ENCODE data around the gene JADE3. TPM values are rescaled to one million over a fixed set of nuclear protein-coding genes. Genes with fewer than 3 reads are reported as not detected.
A peak's percentile ranks its signal among the peaks of the same experiment; 100 is the strongest.

Gene JADE3
- polyA plus RNA-seq: 10 to 100 TPM in 1 of 4 donors, 1 to 10 TPM in 3; 1.1 to 11.5 (median 2.4) TPM
- long read RNA-seq, donor 1, full-length matches to known transcripts: 2 of 11 reads
- long read RNA-seq, donor 1, partial matches to known transcripts: 9 of 11 reads
- long read RNA-seq, donor 1, other reads (novel, unspliced or antisense): 0 of 11 reads
- long read RNA-seq, donor 2: 0 reads
- long read RNA-seq, donor 3, full-length matches to known transcripts: 1 of 1 reads
- long read RNA-seq, donor 3, partial matches to known transcripts: 0 of 1 reads
- long read RNA-seq, donor 3, other reads (novel, unspliced or antisense): 0 of 1 reads
- long read RNA-seq, donor 4: 0 reads
- long read RNA-seq, donor 5: 0 reads
- long read RNA-seq, donor 6, full-length matches to known transcripts: 2 of 2 reads
- long read RNA-seq, donor 6, partial matches to known transcripts: 0 of 2 reads
- long read RNA-seq, donor 6, other reads (novel, unspliced or antisense): 0 of 2 reads
- long read RNA-seq, donor 7: 0 reads
- long read RNA-seq, donor 8: 0 reads
- long read RNA-seq, donor 9, full-length matches to known transcripts: 1 of 1 reads
- long read RNA-seq, donor 9, partial matches to known transcripts: 0 of 1 reads
- long read RNA-seq, donor 9, other reads (novel, unspliced or antisense): 0 of 1 reads
- long read RNA-seq, donor 10, full-length matches to known transcripts: 1 of 1 reads
- long read RNA-seq, donor 10, partial matches to known transcripts: 0 of 1 reads
- long read RNA-seq, donor 10, other reads (novel, unspliced or antisense): 0 of 1 reads

- H3K27ac ChIP-seq (ENCODE audit: low read depth in 1 of 3, low read length in 2 of 3): peak within 1 kb of the TSS in 2 of 3 donors; percentile 44 to 58
- H3K4me3 ChIP-seq (ENCODE audit: low read depth in 1 of 3, low read length in 3 of 3): peak within 1 kb of the TSS; percentile 53 to 67 (median 64)
- WGBS, 3 donors: 1 to 40% (median 16%) methylated on average over 22 to 53 of the region's 64 CpGs
- H3K36me3 ChIP-seq (ENCODE audit: control insufficient read depth in 3 of 3, insufficient read depth in 2 of 3, low read depth in 1 of 3, low read length in 3 of 3): no peaks in the 10 kb centered on the region
- peaks cover 0 to 3% (median 0%) of the 10 kb centered on the region in 3 donors for H3K27me3 ChIP-seq (ENCODE audit: control insufficient read depth in 3 of 3, insufficient read depth in 3 of 3, low read length in 3 of 3)
- DNase-seq: peak; percentile 72 to 81
- H3K9me3 ChIP-seq (ENCODE audit: control insufficient read depth in 2 of 2, insufficient read depth in 1 of 2, low read depth in 1 of 2, low read length in 1 of 2): no peaks in the 10 kb centered on the region
- peaks cover 0 to 4% (median 0%) of the 10 kb centered on the region in 3 donors for H3K4me1 ChIP-seq (ENCODE audit: control insufficient read depth in 3 of 3, insufficient read depth in 2 of 3, low read depth in 1 of 3, low read length in 2 of 3)
- FAIRE-seq: no peak
Observed at GRCh38 chrX:46912098-46912602, at the start of gene JADE3. Gene JADE3, plus strand, starts transcription at chrX:46912421. Its CDS starts 72,474 bp downstream, at chrX:46984895.

DNA sequence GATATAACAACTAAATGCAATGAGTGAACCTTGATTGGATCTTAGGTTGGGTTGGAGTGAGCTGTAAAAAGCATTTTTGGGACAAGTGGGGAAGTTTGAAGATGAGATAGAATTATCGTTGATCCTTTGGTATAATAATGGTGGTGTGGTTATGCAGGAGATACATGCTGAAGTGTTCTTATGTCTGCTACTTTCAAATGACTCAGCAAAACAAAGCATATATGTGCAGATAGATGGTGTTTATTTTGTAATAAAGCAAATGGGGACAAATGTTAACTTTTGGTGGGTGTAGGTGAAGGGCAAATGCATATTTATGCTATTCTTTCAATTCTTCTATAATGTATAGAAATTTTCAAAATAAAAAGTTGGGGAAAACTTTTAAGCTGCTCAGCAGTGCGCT is 49.1 kb upstream of the JADE3 start:
- Histone ChIP-seq H3K4me3 (ENCODE audit: low read depth in 1 of 3, low read length in 3 of 3) (no peak overlapping the region), H3K9me3 (ENCODE audit: control insufficient read depth in 2 of 2, insufficient read depth in 1 of 2, low read depth in 1 of 2, low read length in 1 of 2) (no peaks in the 10 kb centered on the region), H3K27ac (ENCODE audit: low read depth in 1 of 3, low read length in 2 of 3) (no peak overlapping the region), H3K36me3 (ENCODE audit: control insufficient read depth in 3 of 3, insufficient read depth in 2 of 3, low read depth in 1 of 3, low read length in 3 of 3) (peaks cover 0 to 2% (median 0%) of the 10 kb centered on the region in 3 donors), H3K4me1 (ENCODE audit: control insufficient read depth in 3 of 3, insufficient read depth in 2 of 3, low read depth in 1 of 3, low read length in 2 of 3) (no peaks in the 10 kb centered on the region), H3K27me3 (ENCODE audit: control insufficient read depth in 3 of 3, insufficient read depth in 3 of 3, low read length in 3 of 3) (no peaks in the 10 kb centered on the region)
- no peak for DNase-seq
- 76 to 97% (median 94%) methylated on average over 2 of the region's 2 CpGs for WGBS, 3 donors
- FAIRE-seq: no peak

- no peak for FAIRE-seq
- Histone ChIP-seq H3K36me3 (ENCODE audit: control insufficient read depth in 3 of 3, insufficient read depth in 2 of 3, low read depth in 1 of 3, low read length in 3 of 3) (peaks cover 0 to 2% (median 0%) of the 10 kb centered on the region in 3 donors), H3K9me3 (ENCODE audit: control insufficient read depth in 2 of 2, insufficient read depth in 1 of 2, low read depth in 1 of 2, low read length in 1 of 2) (no peaks in the 10 kb centered on the region), H3K4me3 (ENCODE audit: low read depth in 1 of 3, low read length in 3 of 3) (no peak overlapping the region), H3K27me3 (ENCODE audit: control insufficient read depth in 3 of 3, insufficient read depth in 3 of 3, low read length in 3 of 3) (no peaks in the 10 kb centered on the region), H3K27ac (ENCODE audit: low read depth in 1 of 3, low read length in 2 of 3) (no peak overlapping the region), H3K4me1 (ENCODE audit: control insufficient read depth in 3 of 3, insufficient read depth in 2 of 3, low read depth in 1 of 3, low read length in 2 of 3) (no peaks in the 10 kb centered on the region)
- no peak for DNase-seq
- 69 to 100% (median 94%) methylated on average over 2 of the region's 2 CpGs for WGBS, 3 donors
Observed at GRCh38 chrX:46864606-46865005, 47.6 kb upstream of the JADE3 start.

DNA sequence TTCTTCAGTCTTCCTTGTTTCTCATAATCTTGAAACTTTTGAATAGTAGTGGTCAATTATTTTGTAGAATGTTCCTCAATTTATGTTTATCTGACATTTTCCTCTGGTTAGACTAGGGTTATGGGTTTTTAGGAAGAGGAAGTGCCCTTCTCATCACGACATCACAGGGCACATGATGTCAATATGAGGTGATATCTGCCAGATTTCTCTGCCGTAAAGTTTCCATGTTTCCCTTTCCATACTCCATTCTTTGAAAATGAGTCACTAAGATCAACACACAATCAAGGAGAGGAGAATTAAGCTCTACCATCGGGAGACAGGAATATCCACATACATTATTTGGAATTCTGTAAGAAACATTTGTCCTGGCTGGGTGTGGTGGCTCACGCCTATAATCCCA is 46.9 kb upstream of the JADE3 start:
- Histone ChIP-seq H3K27me3 (ENCODE audit: control insufficient read depth in 3 of 3, insufficient read depth in 3 of 3, low read length in 3 of 3) (no peaks in the 10 kb centered on the region), H3K36me3 (ENCODE audit: control insufficient read depth in 3 of 3, insufficient read depth in 2 of 3, low read depth in 1 of 3, low read length in 3 of 3) (peaks cover 0 to 4% (median 0%) of the 10 kb centered on the region in 3 donors), H3K4me3 (ENCODE audit: low read depth in 1 of 3, low read length in 3 of 3) (no peak overlapping the region), H3K27ac (ENCODE audit: low read depth in 1 of 3, low read length in 2 of 3) (no peak overlapping the region), H3K9me3 (ENCODE audit: control insufficient read depth in 2 of 2, insufficient read depth in 1 of 2, low read depth in 1 of 2, low read length in 1 of 2) (no peaks in the 10 kb centered on the region), H3K4me1 (ENCODE audit: control insufficient read depth in 3 of 3, insufficient read depth in 2 of 3, low read depth in 1 of 3, low read length in 2 of 3) (no peaks in the 10 kb centered on the region)
- DNase-seq (no peak), FAIRE-seq (no peak)
- 61 to 75% (median 73%) methylated on average over 4 of the region's 4 CpGs for WGBS, 3 donors

DNA sequence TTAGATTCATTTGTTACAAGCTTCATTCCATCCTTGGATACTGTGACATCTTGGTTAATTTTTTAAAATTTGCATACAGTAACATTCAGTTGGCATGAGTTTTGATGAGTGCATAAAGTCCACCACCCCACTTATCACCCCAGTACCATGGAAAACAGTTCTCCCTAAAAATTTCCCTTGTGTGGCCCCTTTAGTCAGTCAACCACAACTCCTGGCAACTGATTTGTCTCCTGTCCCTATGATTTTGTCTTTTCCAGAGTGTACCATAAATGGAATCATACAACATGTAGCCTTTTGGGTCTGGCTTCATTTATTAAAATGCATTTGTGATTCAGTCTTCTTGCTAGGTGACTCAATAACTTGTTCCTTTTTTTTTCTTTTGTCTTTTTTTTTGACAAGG is 45.5 kb upstream of the JADE3 start:
- Histone ChIP-seq H3K4me3 (ENCODE audit: low read depth in 1 of 3, low read length in 3 of 3) (no peak overlapping the region), H3K36me3 (ENCODE audit: control insufficient read depth in 3 of 3, insufficient read depth in 2 of 3, low read depth in 1 of 3, low read length in 3 of 3) (peaks cover 0 to 2% (median 0%) of the 10 kb centered on the region in 3 donors), H3K27ac (ENCODE audit: low read depth in 1 of 3, low read length in 2 of 3) (no peak overlapping the region), H3K4me1 (ENCODE audit: control insufficient read depth in 3 of 3, insufficient read depth in 2 of 3, low read depth in 1 of 3, low read length in 2 of 3) (no peaks in the 10 kb centered on the region), H3K9me3 (ENCODE audit: control insufficient read depth in 2 of 2, insufficient read depth in 1 of 2, low read depth in 1 of 2, low read length in 1 of 2) (no peaks in the 10 kb centered on the region), H3K27me3 (ENCODE audit: control insufficient read depth in 3 of 3, insufficient read depth in 3 of 3, low read length in 3 of 3) (no peaks in the 10 kb centered on the region)
- no peak for DNase-seq
- FAIRE-seq: no peak

DNA sequence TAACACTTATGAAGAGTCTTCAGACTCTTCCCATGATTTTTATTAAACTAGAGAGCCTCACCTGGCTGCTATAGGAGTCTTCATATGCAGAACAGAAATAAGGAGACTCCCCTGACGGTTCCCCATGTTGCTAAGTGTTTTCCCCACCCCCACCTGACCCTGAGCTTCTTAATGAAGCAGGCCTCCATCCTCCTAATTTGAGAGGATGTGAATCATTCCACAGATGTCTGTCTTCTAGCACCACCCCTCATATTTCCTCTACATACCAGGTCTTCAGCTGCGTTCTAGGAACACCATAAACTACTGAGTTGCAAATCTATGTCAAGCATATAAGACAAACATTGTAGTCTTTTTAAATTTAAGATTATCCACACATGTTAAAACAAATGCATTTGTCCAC is 38.5 kb upstream of the JADE3 start:
- peaks cover 0 to 2% (median 0%) of the 10 kb centered on the region in 3 donors for H3K36me3 ChIP-seq (ENCODE audit: control insufficient read depth in 3 of 3, insufficient read depth in 2 of 3, low read depth in 1 of 3, low read length in 3 of 3)
- H3K4me3 ChIP-seq (ENCODE audit: low read depth in 1 of 3, low read length in 3 of 3): no peak overlapping the region
- H3K4me1 ChIP-seq (ENCODE audit: control insufficient read depth in 3 of 3, insufficient read depth in 2 of 3, low read depth in 1 of 3, low read length in 2 of 3): no peaks in the 10 kb centered on the region
- 61 to 87% (median 64%) methylated on average over 2 of the region's 2 CpGs for WGBS, 3 donors
- H3K27ac ChIP-seq (ENCODE audit: low read depth in 1 of 3, low read length in 2 of 3): no peak overlapping the region
- FAIRE-seq: no peak
- H3K27me3 ChIP-seq (ENCODE audit: control insufficient read depth in 3 of 3, insufficient read depth in 3 of 3, low read length in 3 of 3): no peaks in the 10 kb centered on the region
- DNase-seq: no peak
- H3K9me3 ChIP-seq (ENCODE audit: control insufficient read depth in 2 of 2, insufficient read depth in 1 of 2, low read depth in 1 of 2, low read length in 1 of 2): no peaks in the 10 kb centered on the region

DNA sequence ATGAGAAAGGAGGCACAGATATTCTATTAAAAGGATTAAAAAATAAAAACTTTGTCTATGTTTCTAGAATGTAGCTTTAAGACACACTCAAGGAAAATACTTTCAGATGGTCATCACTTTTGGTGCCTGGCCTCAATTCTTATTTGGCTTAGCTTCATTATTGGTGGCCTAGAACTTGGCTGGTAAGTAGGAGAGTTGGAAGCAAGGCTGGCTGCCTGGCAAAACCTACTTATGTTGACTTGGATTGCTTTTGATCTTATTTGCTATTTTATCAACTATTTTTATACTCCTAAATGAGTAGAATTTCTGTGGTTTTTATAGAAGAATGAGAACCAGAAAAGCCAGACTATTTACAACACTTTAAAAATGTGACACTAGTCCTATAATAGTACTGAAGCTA is 35.3 kb upstream of the JADE3 start:
- DNase-seq: no peak
- FAIRE-seq: no peak

DNA sequence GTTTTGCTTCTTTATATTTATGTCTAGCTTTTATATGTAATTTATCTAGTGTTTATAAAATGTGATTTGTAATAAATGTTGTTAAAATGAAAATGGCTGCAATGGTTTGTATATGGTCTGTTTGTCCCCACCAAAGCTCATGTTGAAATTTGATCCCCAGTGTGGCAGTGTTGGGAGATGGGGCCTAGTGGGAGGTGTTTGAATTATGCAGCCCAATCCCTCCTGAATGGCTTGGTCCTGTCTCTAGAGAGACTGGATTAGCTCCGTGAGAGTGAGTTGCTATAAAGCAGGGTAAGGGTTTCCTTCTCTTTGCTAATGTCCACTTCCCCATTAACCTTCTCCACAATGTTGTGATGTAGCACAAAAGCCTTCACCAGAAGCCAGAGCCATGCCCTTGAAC is 30.0 kb upstream of the JADE3 start:
- H3K4me1 ChIP-seq (ENCODE audit: control insufficient read depth in 3 of 3, insufficient read depth in 2 of 3, low read depth in 1 of 3, low read length in 2 of 3): no peaks in the 10 kb centered on the region
- no peaks in the 10 kb centered on the region for H3K9me3 ChIP-seq (ENCODE audit: control insufficient read depth in 2 of 2, insufficient read depth in 1 of 2, low read depth in 1 of 2, low read length in 1 of 2)
- FAIRE-seq (no peak), DNase-seq (no peak)
- H3K4me3 ChIP-seq (ENCODE audit: low read depth in 1 of 3, low read length in 3 of 3): no peak overlapping the region
- no peaks in the 10 kb centered on the region for H3K27me3 ChIP-seq (ENCODE audit: control insufficient read depth in 3 of 3, insufficient read depth in 3 of 3, low read length in 3 of 3)
- no peak overlapping the region for H3K27ac ChIP-seq (ENCODE audit: low read depth in 1 of 3, low read length in 2 of 3)
- 56 to 89% (median 81%) methylated on average over 1 of the region's 1 CpG for WGBS, 3 donors
- H3K36me3 ChIP-seq (ENCODE audit: control insufficient read depth in 3 of 3, insufficient read depth in 2 of 3, low read depth in 1 of 3, low read length in 3 of 3): peaks cover 0 to 5% (median 0%) of the 10 kb centered on the region in 3 donors

More for the DNA sequence above, 35.3 kb upstream of the JADE3 start:
- Histone ChIP-seq H3K4me1 (ENCODE audit: control insufficient read depth in 3 of 3, insufficient read depth in 2 of 3, low read depth in 1 of 3, low read length in 2 of 3) (no peaks in the 10 kb centered on the region), H3K4me3 (ENCODE audit: low read depth in 1 of 3, low read length in 3 of 3) (no peak overlapping the region), H3K36me3 (ENCODE audit: control insufficient read depth in 3 of 3, insufficient read depth in 2 of 3, low read depth in 1 of 3, low read length in 3 of 3) (peaks cover 0 to 2% (median 0%) of the 10 kb centered on the region in 3 donors), H3K9me3 (ENCODE audit: control insufficient read depth in 2 of 2, insufficient read depth in 1 of 2, low read depth in 1 of 2, low read length in 1 of 2) (no peaks in the 10 kb centered on the region), H3K27ac (ENCODE audit: low read depth in 1 of 3, low read length in 2 of 3) (no peak overlapping the region), H3K27me3 (ENCODE audit: control insufficient read depth in 3 of 3, insufficient read depth in 3 of 3, low read length in 3 of 3) (no peaks in the 10 kb centered on the region)

Data from small intestine (tissue), 16 donors.